ENCODE results near the gene SORL1. TPM values are rescaled to one million over a fixed set of nuclear protein-coding genes. Genes with fewer than 3 reads are reported as not detected.

The SORL1 gene
- total and polyA plus RNA-seq, 2 of the 8 experiments (the other 6 are each of a cell fraction or from before 2014, with no cell fraction given): 38.1 to 65.5 TPM

GRCh38 chr11:121451986-121452608 is at the start of gene SORL1 (continued):
- TF ChIP-seq RNF2 (IDR thresholded peaks at IDR 0.05; ENCODE audit: borderline replicate concordance, low read depth, low read length, missing control alignments, poor library complexity, severe bottlenecking) (no peak), JUND (IDR thresholded peaks at IDR 0.05; ENCODE audit: low read length) (no peak), BCL11A (IDR thresholded peaks at IDR 0.05; ENCODE audit: low read depth in 2 of 2, low read length in 2 of 2) (no peak), TCF12 (IDR thresholded peaks at IDR 0.05; ENCODE audit: low read depth, low read length) (no peak; the same call in 1 of the 2 replicates), NRF1 (IDR thresholded peaks at IDR 0.05; ENCODE audit: low read depth, low read length) (no peak), E2F6 (IDR thresholded peaks at IDR 0.05) (peak; percentile 71), RBBP5 (IDR thresholded peaks at IDR 0.05; ENCODE audit: borderline replicate concordance, low read depth, low read length) (peak; percentile 96), KDM1A (IDR thresholded peaks at IDR 0.05; ENCODE audit: borderline replicate concordance, low read length) (no peak), SRF (IDR thresholded peaks at IDR 0.05; ENCODE audit: low read depth, low read length) (no peak), SIN3A (conservative IDR thresholded peaks at IDR 0.05 in 1 of 2, IDR thresholded peaks at IDR 0.05 in 1 of 2; ENCODE audit: low read depth in 1 of 2, low read length in 2 of 2) (peak; percentile 3 to 36; a peak in 1 of 4 replicates), POLR2AphosphoS5 (IDR thresholded peaks at IDR 0.05; ENCODE audit: low read depth, low read length) (peak; percentile 70), RXRA (IDR thresholded peaks at IDR 0.05; ENCODE audit: insufficient read depth, low read depth, low read length) (no peak), JUN (IDR thresholded peaks at IDR 0.05; ENCODE audit: low read depth, low read length) (no peak), SP4 (IDR thresholded peaks at IDR 0.05; ENCODE audit: low read length) (no peak), CBX5 (IDR thresholded peaks at IDR 0.05; ENCODE audit: low read depth, low read length) (no peak), GABPA (IDR thresholded peaks at IDR 0.05; ENCODE audit: borderline replicate concordance, insufficient read depth, low read length) (no peak), SIX5 (IDR thresholded peaks at IDR 0.05; ENCODE audit: low read depth, low read length) (no peak), BRCA1 (IDR thresholded peaks at IDR 0.05; ENCODE audit: low read depth, low read length) (no peak), CBX8 (IDR thresholded peaks at IDR 0.05; ENCODE audit: borderline replicate concordance, low read depth, low read length) (no peak), GTF2F1 (IDR thresholded peaks at IDR 0.05; ENCODE audit: borderline replicate concordance, low read depth, low read length) (no peak), CTBP2 (IDR thresholded peaks at IDR 0.05; ENCODE audit: borderline replicate concordance, insufficient read depth, insufficient read length, low read length) (no peak), TAF1 (IDR thresholded peaks at IDR 0.05; ENCODE audit: low read depth, low read length) (peak; percentile 76)

Measured in H1 (cell line).